Uterus (tissue), 4 donors: ENCODE results near the gene PASK. TPM values are rescaled to one million over a fixed set of nuclear protein-coding genes. Genes with fewer than 3 reads are reported as not detected.

Experiments used
- DNase-seq, 2 donors: peaks; one replicate each; pipeline ENCODE4 v3.0.0-alpha.2; 2019 to 2020
- H3K27ac ChIP-seq, 2 donors: fragments of 200-600 bp; sonication (generic); 1 replicate in 1 of 2; 2 replicates in 1 of 2; pipeline ENCODE4 v1.5.1; 2016 to 2018
- H3K27me3 ChIP-seq, 2 donors: fragments of 200-600 bp; sonication (generic); one replicate each; pipeline ENCODE4 v1.5.1; 2018 to 2019; ENCODE audit warnings: control low read depth in 1 of 2
- H3K36me3 ChIP-seq, 2 donors: fragments of 200-600 bp; sonication (generic); one replicate each; pipeline ENCODE4 v1.5.1; 2019; ENCODE audit warnings: control low read depth in 1 of 2
- H3K4me1 ChIP-seq, 2 donors: fragments of 200-600 bp; sonication (generic); one replicate each; pipeline ENCODE4 v1.5.1; 2018 to 2019; ENCODE audit warnings: control low read depth in 1 of 2
- H3K4me3 ChIP-seq, 2 donors: fragments of 200-600 bp; sonication (generic); 1 replicate in 1 of 2; 2 replicates in 1 of 2; pipeline ENCODE4 v1.5.1; 2018 to 2019; ENCODE audit warnings: mild to moderate bottlenecking in 1 of 2
- H3K9me3 ChIP-seq, 2 donors: fragments of 200-600 bp; sonication (generic); one replicate each; pipeline ENCODE4 v1.5.1; 2019; ENCODE audit warnings: control low read depth in 1 of 2
- POLR2A ChIP-seq, 2 donors: fragments of 450-650 bp; IDR thresholded peaks; one replicate each; pipeline ENCODE4 v1.6.1; 2016; ENCODE audit warnings: antibody characterized with exemption in 2 of 2, mild to moderate bottlenecking in 1 of 2, moderate library complexity in 1 of 2
- intact Hi-C: fragments of 100-400 bp; cut with DNase I; formaldehyde crosslinking; loops from one replicate; pipeline ENCODE4 v1.15.1; 2023; ENCODE audit warnings: low total_unique reads
- total RNA-seq, 4 donors: library from RNA; depleted of rRNA in 3 of 4; stranded (reverse); fragments of >200 nt in 3 of 4; gene quantifications; one replicate each; pipeline versions ENCODE4 v1.1.0 to v1.2.4, GENCODE V29; 2014 to 2023
- TF ChIP-seq, protein P1 (sequence below), 4 experiments: fragments of 200-600 bp in 2 of 4; fragments of 450-650 bp in 2 of 4; sonication (generic) in 2 of 4; IDR thresholded peaks; one replicate each; pipeline ENCODE4 v1.5.1; 2016 to 2019; ENCODE audit warnings: antibody characterized with exemption in 4 of 4, mild to moderate bottlenecking in 2 of 4, moderate library complexity in 1 of 4
- donor health status: DM: yes; HTN: yes; CAD: no.

The PASK gene
- total RNA-seq, 4 donors from 2014 or later, result 7.4 to 16.0 (median 13.3) TPM

DNA sequence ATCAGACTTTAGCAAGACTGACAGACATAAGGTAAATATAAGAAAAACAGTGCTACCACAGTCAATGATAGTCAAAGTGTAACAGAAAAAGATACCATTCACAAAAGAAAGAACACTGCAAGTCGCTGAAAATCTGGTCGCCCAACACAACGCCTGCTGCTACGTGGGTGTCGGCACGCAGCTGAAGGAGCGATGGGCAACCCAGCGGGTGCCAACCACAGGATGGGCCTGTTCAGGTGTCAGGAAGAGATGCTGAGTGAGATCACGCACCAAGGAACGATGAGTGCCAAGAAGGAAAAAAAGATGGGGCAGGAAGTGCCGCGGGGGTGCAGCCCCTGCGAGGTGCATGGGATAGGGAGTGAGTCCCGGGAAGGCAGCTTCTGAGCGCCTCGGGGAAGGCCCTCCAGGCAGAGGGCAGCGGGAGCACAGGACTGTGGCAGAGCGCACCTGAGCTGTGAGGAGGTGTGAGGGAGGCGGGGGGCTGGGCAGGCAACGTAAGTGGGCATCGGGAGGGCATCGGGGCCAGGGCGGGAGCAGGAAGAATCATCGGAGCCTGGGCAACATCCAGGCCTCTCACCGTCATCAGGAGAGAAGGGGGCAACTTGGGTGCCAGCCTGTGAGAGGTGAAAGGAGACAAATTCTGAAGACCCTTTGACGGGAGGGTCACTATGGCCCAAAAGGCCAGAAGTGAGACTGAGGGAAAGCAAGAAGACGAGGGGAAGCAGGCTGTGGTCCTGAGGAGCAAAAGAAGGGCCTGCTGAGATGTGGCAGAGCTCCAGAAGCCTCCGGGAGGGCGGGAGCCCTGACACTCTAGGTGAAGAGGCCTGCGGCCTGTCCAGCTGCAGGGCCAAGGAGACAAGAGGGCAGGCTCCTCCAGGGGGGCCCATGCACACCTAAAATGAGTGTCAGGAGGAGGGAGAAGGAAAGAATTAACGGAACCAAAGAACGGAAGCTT lies 32.4 kb downstream of the PASK start:
- intact Hi-C loops, result no loop called here

DNA sequence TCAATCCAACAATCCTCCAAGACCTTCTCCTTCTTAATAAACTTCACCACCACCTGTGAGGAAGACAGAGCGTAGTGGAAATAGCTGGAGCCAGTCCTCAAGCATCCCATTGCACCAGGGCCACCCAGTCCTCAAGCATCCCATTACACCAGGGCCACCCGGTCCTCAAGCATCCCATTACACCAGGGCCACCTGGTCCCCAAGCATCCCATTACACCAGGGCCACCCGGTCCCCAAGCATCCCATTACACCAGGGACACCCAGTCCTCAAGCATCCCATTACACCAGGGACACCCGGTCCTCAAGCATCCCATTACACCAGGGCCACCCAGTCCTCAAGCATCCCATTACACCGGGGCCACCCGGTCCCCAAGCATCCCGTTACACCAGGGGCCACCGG lies 33.9 kb downstream of the PASK start:
- Histone ChIP-seq H3K36me3 (no peaks in the 10 kb centered on the region), H3K4me3 (no peak overlapping the region), H3K27ac (no peak overlapping the region), H3K4me1 (no peaks in the 10 kb centered on the region), H3K27me3 (no peaks in the 10 kb centered on the region), H3K9me3 (no peaks in the 10 kb centered on the region)
- TF ChIP-seq, protein P1, sequence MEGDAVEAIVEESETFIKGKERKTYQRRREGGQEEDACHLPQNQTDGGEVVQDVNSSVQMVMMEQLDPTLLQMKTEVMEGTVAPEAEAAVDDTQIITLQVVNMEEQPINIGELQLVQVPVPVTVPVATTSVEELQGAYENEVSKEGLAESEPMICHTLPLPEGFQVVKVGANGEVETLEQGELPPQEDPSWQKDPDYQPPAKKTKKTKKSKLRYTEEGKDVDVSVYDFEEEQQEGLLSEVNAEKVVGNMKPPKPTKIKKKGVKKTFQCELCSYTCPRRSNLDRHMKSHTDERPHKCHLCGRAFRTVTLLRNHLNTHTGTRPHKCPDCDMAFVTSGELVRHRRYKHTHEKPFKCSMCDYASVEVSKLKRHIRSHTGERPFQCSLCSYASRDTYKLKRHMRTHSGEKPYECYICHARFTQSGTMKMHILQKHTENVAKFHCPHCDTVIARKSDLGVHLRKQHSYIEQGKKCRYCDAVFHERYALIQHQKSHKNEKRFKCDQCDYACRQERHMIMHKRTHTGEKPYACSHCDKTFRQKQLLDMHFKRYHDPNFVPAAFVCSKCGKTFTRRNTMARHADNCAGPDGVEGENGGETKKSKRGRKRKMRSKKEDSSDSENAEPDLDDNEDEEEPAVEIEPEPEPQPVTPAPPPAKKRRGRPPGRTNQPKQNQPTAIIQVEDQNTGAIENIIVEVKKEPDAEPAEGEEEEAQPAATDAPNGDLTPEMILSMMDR (IDR thresholded peaks at IDR 0.05), result no peak
- no peak for TF ChIP-seq POLR2A (IDR thresholded peaks at IDR 0.05)
- intact Hi-C loops, result no loop called here
- DNase-seq, result no peak

More for the DNA sequence above, 32.4 kb downstream of the PASK start:
- no peak overlapping the region for H3K27ac ChIP-seq
- TF ChIP-seq POLR2A (IDR thresholded peaks at IDR 0.05), result no peak
- TF ChIP-seq, protein P1 (IDR thresholded peaks at IDR 0.05), result no peak
- no peak overlapping the region for H3K4me3 ChIP-seq
- H3K36me3 ChIP-seq, result no peaks in the 10 kb centered on the region
- no peak for DNase-seq
- no peaks in the 10 kb centered on the region for H3K9me3 ChIP-seq
- H3K27me3 ChIP-seq, result no peaks in the 10 kb centered on the region
- no peaks in the 10 kb centered on the region for H3K4me1 ChIP-seq

- TF ChIP-seq POLR2A (IDR thresholded peaks at IDR 0.05), result no peak
- TF ChIP-seq, protein P1 (IDR thresholded peaks at IDR 0.05), result no peak
Measured at GRCh38 chr2:241114836-241115235, 34.4 kb downstream of the PASK start.

DNA sequence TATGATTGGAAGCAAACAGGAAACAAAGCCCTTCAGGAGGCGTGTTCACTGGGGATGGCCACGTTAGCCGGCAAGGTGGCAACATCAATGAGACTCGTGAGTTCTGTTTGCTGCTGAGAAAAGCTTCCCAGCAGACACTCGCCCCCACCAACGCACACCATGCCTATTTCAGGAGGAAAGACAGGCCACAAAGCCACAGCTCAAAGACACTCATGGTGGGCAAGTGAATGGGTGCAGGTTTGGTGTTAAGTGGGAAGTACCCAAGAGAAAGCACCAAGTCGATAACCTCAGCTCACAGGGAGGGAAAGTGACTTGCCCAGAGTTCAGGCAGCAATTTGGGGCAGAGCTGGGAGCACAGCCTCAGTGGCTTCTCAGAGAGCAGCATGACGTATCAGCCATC lies 36.7 kb downstream of the PASK start:
- Histone ChIP-seq H3K4me3 (no peak overlapping the region), H3K4me1 (no peaks in the 10 kb centered on the region), H3K27ac (no peak overlapping the region), H3K9me3 (no peaks in the 10 kb centered on the region), H3K36me3 (no peaks in the 10 kb centered on the region), H3K27me3 (no peaks in the 10 kb centered on the region)
- no peak for TF ChIP-seq POLR2A (IDR thresholded peaks at IDR 0.05)
- TF ChIP-seq, protein P1 (IDR thresholded peaks at IDR 0.05), result no peak
- intact Hi-C loops, result no loop called here
- DNase-seq, result no peak

More at GRCh38 chr2:241114836-241115235, 34.4 kb downstream of the PASK start:
- intact Hi-C loops, result no loop called here
- Histone ChIP-seq H3K27ac (no peak overlapping the region), H3K9me3 (no peaks in the 10 kb centered on the region), H3K4me1 (no peaks in the 10 kb centered on the region), H3K27me3 (no peaks in the 10 kb centered on the region), H3K36me3 (no peaks in the 10 kb centered on the region), H3K4me3 (no peak overlapping the region)
- DNase-seq, result no peak

GRCh38 chr2:241112046-241112445 lies 37.2 kb downstream of the PASK start:
- no peaks in the 10 kb centered on the region for H3K4me1 ChIP-seq
- no peak overlapping the region for H3K27ac ChIP-seq
- H3K4me3 ChIP-seq, result no peak overlapping the region
- intact Hi-C loops, result no loop called here
- H3K27me3 ChIP-seq, result no peaks in the 10 kb centered on the region
- H3K9me3 ChIP-seq, result no peaks in the 10 kb centered on the region
- no peak for DNase-seq
- no peaks in the 10 kb centered on the region for H3K36me3 ChIP-seq
- TF ChIP-seq POLR2A (IDR thresholded peaks at IDR 0.05), result no peak
- TF ChIP-seq, protein P1 (IDR thresholded peaks at IDR 0.05), result no peak
